HTERT RPE-1 (cell line): ENCODE data around the gene CTDNEP1.

Source experiments
- in situ Hi-C: fragments of 300-500 bp; cut with MboI; formaldehyde crosslinking; loops from 4 replicates; pipeline ENCODE4 v1.14.3; 2020; ENCODE audit warnings: low sequenced_read_pairs

The CTDNEP1 gene

GRCh38 chr17:7216242-7217112 lies 35.1 kb downstream of the CTDNEP1 start:
- in situ Hi-C loops = no loop called here

- in situ Hi-C loops = no loop called here
Observed at GRCh38 chr17:7215652-7216180, 35.8 kb downstream of the CTDNEP1 start.

- in situ Hi-C loops = no loop called here
Observed at GRCh38 chr17:7215136-7215638, 36.3 kb downstream of the CTDNEP1 start.

GRCh38 chr17:7214300-7215135 lies 37.0 kb downstream of the CTDNEP1 start:
- in situ Hi-C loops = no loop called here

GRCh38 chr17:7213895-7214299 lies 37.6 kb downstream of the CTDNEP1 start:
- in situ Hi-C loops = no loop called here

GRCh38 chr17:7211491-7212273 lies 39.9 kb downstream of the CTDNEP1 start:
- in situ Hi-C loops = no loop called here

GRCh38 chr17:7208754-7209460 lies 42.6 kb downstream of the CTDNEP1 start:
- in situ Hi-C loops = no loop called here

GRCh38 chr17:7208027-7208571 lies 43.4 kb downstream of the CTDNEP1 start:
- in situ Hi-C loops = no loop called here

GRCh38 chr17:7207120-7208001 lies 44.2 kb downstream of the CTDNEP1 start:
- in situ Hi-C loops = no loop called here

GRCh38 chr17:7205561-7205960 lies 46.0 kb downstream of the CTDNEP1 start:
- in situ Hi-C loops = no loop called here

- in situ Hi-C loops = no loop called here
Observed at GRCh38 chr17:7204828-7205461, 46.6 kb downstream of the CTDNEP1 start.

- in situ Hi-C loops = no loop called here
Observed at GRCh38 chr17:7204336-7204735, 47.2 kb downstream of the CTDNEP1 start.

- in situ Hi-C loops = no loop called here
Observed at GRCh38 chr17:7203391-7203790, 48.1 kb downstream of the CTDNEP1 start.

GRCh38 chr17:7196651-7197401 lies 54.7 kb downstream of the CTDNEP1 start:
- in situ Hi-C loops = no loop called here

GRCh38 chr17:7195971-7196370 lies 55.6 kb downstream of the CTDNEP1 start:
- in situ Hi-C loops = no loop called here
